Posterior vena cava (tissue), 2 donors: ENCODE measurements around the gene TSPAN8. TPM values are rescaled to one million over a fixed set of nuclear protein-coding genes. Genes with fewer than 3 reads are reported as not detected.
"Not testable (repeated sequence)": the region's sequence is repeated elsewhere in the genome, so short reads cannot be mapped to it uniquely, and the experiment has no call there.

ENCODE experiments used
- DNase-seq: peaks from one replicate; pipeline ENCODE4 v3.0.0-alpha.2; 2020; ENCODE audit warnings: low spot score
- intact Hi-C, 2 donors: fragments of 100-400 bp; cut with DNase I; formaldehyde crosslinking; loops; one replicate each; pipeline versions ENCODE4 v1.14.1 to v1.14.2; 2022 to 2023
- total RNA-seq, 2 donors: library from RNA; stranded (reverse); fragmentation: NEBNext Ultra II Directional; extraction: Animal tissue kit (Norgen Biotek cat#: 25700); gene quantifications; one replicate each; pipeline ENCODE4 v1.2.1, GENCODE V29; 2021
- donor health status: DM: yes; HTN: yes; CAD: no.
- donor health status: DM: yes; HTN: yes; CAD: no.

TSPAN8 gene
- total RNA-seq, 2 donors from 2014 or later = 3.3 to 10.8 TPM

GRCh38 chr12:71135077-71135811, 22.6 kb downstream of the TSPAN8 start:
- intact Hi-C loops = no loop called here
- no peak for DNase-seq

DNA sequence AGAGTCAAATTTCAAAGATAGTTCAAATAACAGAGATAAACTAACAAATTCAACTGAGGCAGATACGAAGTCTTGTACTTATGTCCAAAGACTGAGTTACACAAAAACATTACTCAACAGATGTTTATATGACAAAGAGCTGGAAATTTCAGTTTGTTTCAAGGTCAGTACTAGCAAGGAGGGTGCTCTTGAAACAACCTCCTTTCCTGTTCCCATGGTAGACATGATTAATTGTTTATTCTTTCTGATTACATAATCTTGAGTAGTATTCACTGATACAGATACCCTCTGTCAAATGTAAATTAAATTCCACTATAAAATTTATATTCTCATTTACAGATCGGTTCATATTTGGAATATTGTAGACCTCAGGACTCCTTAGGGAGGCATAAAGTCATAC, 23.4 kb downstream of the TSPAN8 start:
- intact Hi-C loops = no loop called here
- no peak for DNase-seq

- no peak for DNase-seq
- intact Hi-C loops = no loop called here
These were observed 27.2 kb downstream of the TSPAN8 start for GRCh38 chr12:71130521-71131069.

- intact Hi-C loops = no loop called here
These were observed 28.4 kb downstream of the TSPAN8 start for GRCh38 chr12:71129364-71129763.

GRCh38 chr12:71128191-71128788, 29.5 kb downstream of the TSPAN8 start:
- intact Hi-C loops = no loop called here
- DNase-seq = no peak

More at GRCh38 chr12:71129364-71129763, 28.4 kb downstream of the TSPAN8 start:
- DNase-seq = no peak

- DNase-seq = no peak
- intact Hi-C loops = no loop called here
These were observed 31.9 kb downstream of the TSPAN8 start for GRCh38 chr12:71125949-71126348.

DNA sequence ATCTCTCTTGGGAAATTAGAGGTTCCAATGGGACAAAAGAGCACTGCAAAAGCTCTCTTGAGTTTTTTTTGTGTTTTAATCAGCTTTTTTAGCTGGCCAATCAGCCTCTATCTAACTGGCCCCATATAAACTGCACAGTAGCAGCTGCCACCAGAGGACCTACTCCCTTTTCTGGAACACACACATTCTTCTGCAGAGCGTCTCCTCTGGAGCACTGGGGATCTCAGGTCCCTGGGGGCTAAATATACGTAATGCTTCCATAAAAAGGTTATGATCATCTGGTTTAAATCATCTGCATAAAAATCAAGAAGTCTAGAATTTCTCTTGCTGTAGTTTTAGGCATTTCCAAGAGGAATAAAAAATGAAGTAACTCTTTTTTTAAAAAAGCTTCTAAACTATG, 32.3 kb downstream of the TSPAN8 start:
- intact Hi-C loops = no loop called here
- no peak for DNase-seq

- DNase-seq = no peak
- intact Hi-C loops = no loop called here
These were observed 32.9 kb downstream of the TSPAN8 start for GRCh38 chr12:71124835-71125460.

GRCh38 chr12:71113148-71113547, 44.7 kb downstream of the TSPAN8 start:
- intact Hi-C loops, DNase-seq: not testable (repeated sequence)

- no peak for DNase-seq
- intact Hi-C loops = loop anchor here in 1 of 2 donors (10.0 kb wide), 1 partner anchor 1715 kb away; no protein-coding TSS in a partner anchor
These were observed 48.0 kb downstream of the TSPAN8 start for GRCh38 chr12:71109834-71110233.

GRCh38 chr12:71108355-71108754, 49.4 kb downstream of the TSPAN8 start:
- DNase-seq = no peak
- intact Hi-C loops = loop anchor here in 1 of 2 donors (10.0 kb wide), 1 partner anchor 1714 kb away; no protein-coding TSS in a partner anchor

GRCh38 chr12:71107936-71108335, 49.9 kb downstream of the TSPAN8 start:
- intact Hi-C loops = loop anchor here in 1 of 2 donors (10.0 kb wide), 1 partner anchor 1713 kb away; no protein-coding TSS in a partner anchor

GRCh38 chr12:71105956-71106355, 51.8 kb downstream of the TSPAN8 start:
- intact Hi-C loops = loop anchor here in 1 of 2 donors (2.0 to 10.0 kb wide), 2 partner anchors 51 to 1711 kb away; partner anchors contain the start of gene TSPAN8

More at GRCh38 chr12:71107936-71108335, 49.9 kb downstream of the TSPAN8 start:
- no peak for DNase-seq

GRCh38 chr12:71092290-71092689, 65.5 kb downstream of the TSPAN8 start:
- intact Hi-C loops = no loop called here
- no peak for DNase-seq

More at GRCh38 chr12:71105956-71106355, 51.8 kb downstream of the TSPAN8 start:
- no peak for DNase-seq

GRCh38 chr12:71090971-71091370, 66.8 kb downstream of the TSPAN8 start:
- no peak for DNase-seq
- intact Hi-C loops = no loop called here

DNA sequence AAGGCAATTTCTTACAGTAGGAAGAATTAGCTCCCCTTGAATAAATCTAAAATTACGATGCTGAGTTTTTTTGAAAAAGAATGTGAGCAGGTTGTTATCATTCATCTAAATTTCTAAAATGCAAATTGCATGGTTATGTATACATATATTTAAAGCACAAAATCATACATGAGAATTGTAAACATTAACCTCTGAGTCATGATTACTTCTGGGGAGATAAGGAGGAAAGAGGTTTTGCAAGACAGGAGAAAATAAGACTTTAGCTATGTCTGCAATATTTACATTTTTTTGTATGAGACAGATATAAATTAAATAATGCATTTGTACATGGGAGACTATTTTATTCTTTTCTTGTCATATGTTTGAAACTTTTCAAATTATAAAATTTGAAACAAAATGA, 72.2 kb downstream of the TSPAN8 start:
- no peak for DNase-seq
- intact Hi-C loops = loop anchor here in 1 of 2 donors (5.0 kb wide), 1 partner anchor 407 kb away; no protein-coding TSS in a partner anchor

GRCh38 chr12:71075743-71076142, 82.1 kb downstream of the TSPAN8 start:
- intact Hi-C loops = no loop called here
- DNase-seq = no peak
